Breast epithelium (tissue), 3 donors: Measurements from ENCODE around the gene RFX4.

Source experiments
- CTCF ChIP-seq, 3 donors: fragments of 450-650 bp; IDR thresholded peaks; one replicate each; pipeline ENCODE4 v1.5.1; 2016 to 2017; ENCODE audit warnings: antibody characterized with exemption in 3 of 3, mild to moderate bottlenecking in 3 of 3, moderate library complexity in 3 of 3
- POLR2A ChIP-seq: fragments of 450-650 bp; IDR thresholded peaks from one replicate; pipeline ENCODE4 v1.6.1; 2016; ENCODE audit warnings: antibody characterized with exemption, mild to moderate bottlenecking, moderate library complexity

- TF ChIP-seq POLR2A = no peak
- no peak for TF ChIP-seq CTCF (IDR thresholded peaks at IDR 0.05)
Measured at GRCh38 chr12:106673141-106673540, 90.3 kb downstream of the RFX4 start.
